ENCODE data around the gene KCND2.

DNA sequence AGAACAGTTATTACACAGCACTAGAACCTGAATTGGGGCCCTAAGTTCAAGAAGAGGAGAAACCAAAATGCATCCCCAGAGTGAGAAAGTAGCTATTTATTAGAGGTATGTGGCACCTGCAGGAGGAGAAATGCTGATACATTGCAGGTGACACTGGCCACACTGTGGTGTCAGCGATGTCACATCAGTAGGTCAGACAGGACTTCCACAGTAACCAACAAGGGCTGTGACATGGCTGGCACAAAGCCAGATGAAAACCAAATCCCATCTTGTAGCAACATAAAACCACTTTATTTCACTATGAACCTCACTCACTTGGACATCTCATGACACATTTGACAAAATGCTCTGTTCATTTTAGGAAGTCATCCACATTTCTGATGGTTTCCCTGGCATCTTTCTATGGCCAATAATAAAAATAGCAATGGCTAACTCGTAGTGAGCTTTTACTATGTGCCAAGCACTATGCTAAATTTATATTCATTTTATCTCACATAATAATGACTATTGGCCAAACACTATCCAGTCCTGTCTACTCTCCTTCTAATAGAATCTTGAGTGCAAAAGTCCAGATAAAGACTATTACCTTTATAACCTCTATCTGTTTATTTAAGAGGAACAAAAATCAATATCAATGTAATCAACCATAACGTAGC, 430.7 kb downstream of the KCND2 start:
- TF ChIP-seq, protein P1, sequence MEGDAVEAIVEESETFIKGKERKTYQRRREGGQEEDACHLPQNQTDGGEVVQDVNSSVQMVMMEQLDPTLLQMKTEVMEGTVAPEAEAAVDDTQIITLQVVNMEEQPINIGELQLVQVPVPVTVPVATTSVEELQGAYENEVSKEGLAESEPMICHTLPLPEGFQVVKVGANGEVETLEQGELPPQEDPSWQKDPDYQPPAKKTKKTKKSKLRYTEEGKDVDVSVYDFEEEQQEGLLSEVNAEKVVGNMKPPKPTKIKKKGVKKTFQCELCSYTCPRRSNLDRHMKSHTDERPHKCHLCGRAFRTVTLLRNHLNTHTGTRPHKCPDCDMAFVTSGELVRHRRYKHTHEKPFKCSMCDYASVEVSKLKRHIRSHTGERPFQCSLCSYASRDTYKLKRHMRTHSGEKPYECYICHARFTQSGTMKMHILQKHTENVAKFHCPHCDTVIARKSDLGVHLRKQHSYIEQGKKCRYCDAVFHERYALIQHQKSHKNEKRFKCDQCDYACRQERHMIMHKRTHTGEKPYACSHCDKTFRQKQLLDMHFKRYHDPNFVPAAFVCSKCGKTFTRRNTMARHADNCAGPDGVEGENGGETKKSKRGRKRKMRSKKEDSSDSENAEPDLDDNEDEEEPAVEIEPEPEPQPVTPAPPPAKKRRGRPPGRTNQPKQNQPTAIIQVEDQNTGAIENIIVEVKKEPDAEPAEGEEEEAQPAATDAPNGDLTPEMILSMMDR (IDR thresholded peaks at IDR 0.05) = no peak
- no peak for TF ChIP-seq POLR2A (IDR thresholded peaks at IDR 0.05)
